KMS-11 (cell line): Measurements from ENCODE around the gene VASP.

ENCODE experiments used
- H2AFZ ChIP-seq: fragments of 200-600 bp; sonication (generic); 2 replicates; pipeline ENCODE4 v1.6.1; 2016; ENCODE audit warnings: antibody characterized with exemption, mixed run types, low read depth
- H3K27ac ChIP-seq: fragments of 200-600 bp; sonication (generic); 2 replicates; pipeline ENCODE4 v1.6.1; 2016; ENCODE audit warnings: mild to moderate bottlenecking, mixed run types
- H3K27me3 ChIP-seq: fragments of 200-600 bp; sonication (generic); 2 replicates; pipeline ENCODE4 v1.6.1; 2017; ENCODE audit warnings: mild to moderate bottlenecking, low read depth, mixed run types, moderate library complexity; ENCODE audit not compliant: insufficient read depth
- H3K36me3 ChIP-seq: fragments of 200-600 bp; sonication (generic); 2 replicates; pipeline ENCODE4 v1.6.1; 2017; ENCODE audit warnings: mild to moderate bottlenecking, mixed run types; ENCODE audit not compliant: insufficient read depth
- H3K4me1 ChIP-seq: fragments of 200-600 bp; sonication (generic); 2 replicates; pipeline ENCODE4 v1.6.1; 2016; ENCODE audit warnings: mild to moderate bottlenecking, low read depth, mixed run types; ENCODE audit not compliant: poor library complexity, severe bottlenecking
- H3K4me2 ChIP-seq: fragments of 200-600 bp; sonication (generic); 2 replicates; pipeline ENCODE4 v1.7.0; 2016; ENCODE audit warnings: mild to moderate bottlenecking, mixed run types
- H3K4me3 ChIP-seq: fragments of 200-600 bp; sonication (generic); IDR thresholded peaks from 2 replicates; pipeline ENCODE4 v1.6.1; 2017; ENCODE audit warnings: low read depth, low read length, mixed read lengths; ENCODE audit not compliant: insufficient read depth
- H3K79me2 ChIP-seq: fragments of 200-600 bp; sonication (generic); 2 replicates; pipeline ENCODE4 v1.6.1; 2016; ENCODE audit warnings: low read depth, mixed run types; ENCODE audit not compliant: insufficient read depth
- H3K9ac ChIP-seq: fragments of 200-600 bp; sonication (generic); 2 replicates; pipeline ENCODE4 v1.6.1; 2016; ENCODE audit warnings: mild to moderate bottlenecking, mixed run types
- H4K20me1 ChIP-seq: fragments of 200-600 bp; sonication (generic); 2 replicates; pipeline ENCODE4 v1.6.1; 2016; ENCODE audit warnings: mild to moderate bottlenecking, mixed run types; ENCODE audit not compliant: insufficient read depth
- TF ChIP-seq, protein P1 (sequence below): fragments of 200-600 bp; sonication (generic); conservative IDR thresholded peaks from 2 replicates; pipeline ENCODE4 v1.6.1; 2017; ENCODE audit warnings: low read depth, mild to moderate bottlenecking, antibody characterized with exemption, low read length, moderate library complexity, mixed read lengths

Gene VASP

GRCh38 chr19:45518469-45518826 is 11.2 kb downstream of the VASP start:
- Histone ChIP-seq H3K4me1 (peaks cover 12% of the 10 kb centered on the region), H3K4me2 (no peak overlapping the region), H3K9ac (no peak overlapping the region), H3K36me3 (no peaks in the 10 kb centered on the region), H3K4me3 (no peak overlapping the region), H3K79me2 (peaks cover 6% of the 10 kb centered on the region; the same call in 1 of the 2 replicates), H4K20me1 (no peaks in the 10 kb centered on the region), H3K27ac (no peak overlapping the region), H2AFZ (no peak overlapping the region), H3K27me3 (no peaks in the 10 kb centered on the region)
- TF ChIP-seq, protein P1, sequence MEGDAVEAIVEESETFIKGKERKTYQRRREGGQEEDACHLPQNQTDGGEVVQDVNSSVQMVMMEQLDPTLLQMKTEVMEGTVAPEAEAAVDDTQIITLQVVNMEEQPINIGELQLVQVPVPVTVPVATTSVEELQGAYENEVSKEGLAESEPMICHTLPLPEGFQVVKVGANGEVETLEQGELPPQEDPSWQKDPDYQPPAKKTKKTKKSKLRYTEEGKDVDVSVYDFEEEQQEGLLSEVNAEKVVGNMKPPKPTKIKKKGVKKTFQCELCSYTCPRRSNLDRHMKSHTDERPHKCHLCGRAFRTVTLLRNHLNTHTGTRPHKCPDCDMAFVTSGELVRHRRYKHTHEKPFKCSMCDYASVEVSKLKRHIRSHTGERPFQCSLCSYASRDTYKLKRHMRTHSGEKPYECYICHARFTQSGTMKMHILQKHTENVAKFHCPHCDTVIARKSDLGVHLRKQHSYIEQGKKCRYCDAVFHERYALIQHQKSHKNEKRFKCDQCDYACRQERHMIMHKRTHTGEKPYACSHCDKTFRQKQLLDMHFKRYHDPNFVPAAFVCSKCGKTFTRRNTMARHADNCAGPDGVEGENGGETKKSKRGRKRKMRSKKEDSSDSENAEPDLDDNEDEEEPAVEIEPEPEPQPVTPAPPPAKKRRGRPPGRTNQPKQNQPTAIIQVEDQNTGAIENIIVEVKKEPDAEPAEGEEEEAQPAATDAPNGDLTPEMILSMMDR = no peak

- no peak overlapping the region for H3K27ac ChIP-seq
- H4K20me1 ChIP-seq = no peaks in the 10 kb centered on the region
- H3K4me3 ChIP-seq = no peak overlapping the region
These were observed 15.0 kb downstream of the VASP start for GRCh38 chr19:45522010-45522941.

DNA sequence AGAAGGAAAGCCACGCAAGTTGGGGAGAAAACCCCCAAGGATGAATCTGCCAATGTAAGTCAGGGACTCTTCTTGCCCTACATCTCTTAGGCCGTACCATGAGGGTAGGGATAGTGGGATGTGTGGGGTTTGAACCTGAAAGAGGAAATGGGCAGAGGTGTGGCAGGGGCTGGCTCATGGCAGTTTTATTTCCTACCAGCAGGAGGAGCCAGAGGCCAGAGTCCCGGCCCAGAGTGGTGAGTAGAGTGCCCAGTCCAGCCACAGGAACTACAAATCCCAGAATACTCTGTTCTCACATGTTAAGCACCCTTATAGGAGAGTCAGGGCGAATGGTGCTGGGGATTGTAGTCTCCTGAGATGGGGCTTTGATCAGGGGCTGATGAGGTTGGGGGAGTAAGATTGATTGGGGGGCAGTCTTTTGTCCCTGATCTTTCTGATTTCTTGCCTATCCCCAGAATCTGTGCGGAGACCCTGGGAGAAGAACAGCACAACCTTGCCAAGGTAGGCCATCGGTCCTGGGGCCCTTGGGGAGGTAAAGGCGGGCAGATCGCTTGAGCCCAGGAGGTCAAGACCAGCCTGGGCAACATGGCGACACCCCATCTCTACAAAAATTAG is 16.5 kb downstream of the VASP start:
- no peak overlapping the region for H3K4me2 ChIP-seq
- TF ChIP-seq, protein P1 = peak; percentile 95
- no peak overlapping the region for H3K27ac ChIP-seq
- H3K79me2 ChIP-seq = no peaks in the 10 kb centered on the region
- H3K4me3 ChIP-seq = no peak overlapping the region
- peaks cover 5% of the 10 kb centered on the region for H3K4me1 ChIP-seq
- no peak overlapping the region for H2AFZ ChIP-seq
- H3K9ac ChIP-seq = no peak overlapping the region
- no peaks in the 10 kb centered on the region for H3K36me3 ChIP-seq
- no peaks in the 10 kb centered on the region for H3K27me3 ChIP-seq
- H4K20me1 ChIP-seq = no peaks in the 10 kb centered on the region

More at GRCh38 chr19:45522010-45522941, 15.0 kb downstream of the VASP start:
- H3K27me3 ChIP-seq = no peaks in the 10 kb centered on the region
- peaks cover 5% of the 10 kb centered on the region for H3K4me1 ChIP-seq
- H3K79me2 ChIP-seq = no peaks in the 10 kb centered on the region
- H3K4me2 ChIP-seq = no peak overlapping the region
- H2AFZ ChIP-seq = no peak overlapping the region
- TF ChIP-seq, protein P1 = no peak
- no peaks in the 10 kb centered on the region for H3K36me3 ChIP-seq
- no peak overlapping the region for H3K9ac ChIP-seq

DNA sequence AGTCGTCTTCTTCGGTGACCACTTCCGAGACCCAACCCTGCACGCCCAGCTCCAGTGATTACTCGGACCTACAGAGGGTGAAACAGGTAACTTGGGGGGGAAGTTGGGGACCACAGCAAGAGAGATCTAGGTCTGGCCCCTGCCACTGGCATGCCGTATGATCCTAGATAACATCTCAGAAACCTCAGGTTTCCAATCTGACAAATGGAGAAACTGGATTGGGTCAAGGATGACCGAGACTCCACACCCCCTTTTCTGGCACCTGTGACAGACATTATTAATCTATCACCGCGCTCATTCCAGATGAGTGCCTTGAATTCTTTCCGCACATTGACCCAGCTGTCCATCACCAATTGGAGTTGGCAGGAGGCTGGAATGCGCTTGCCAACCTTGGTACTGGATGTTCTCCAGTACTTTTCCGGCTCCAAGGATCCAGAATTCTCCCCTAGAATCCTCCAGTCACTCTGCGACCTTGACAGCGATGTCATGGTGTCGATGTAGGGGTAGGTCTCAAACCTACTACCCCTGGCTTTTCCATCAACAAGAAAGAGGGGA is 17.4 kb downstream of the VASP start:
- TF ChIP-seq, protein P1 = no peak
- H3K4me1 ChIP-seq = peaks cover 5% of the 10 kb centered on the region
- no peaks in the 10 kb centered on the region for H4K20me1 ChIP-seq
- H3K79me2 ChIP-seq = no peaks in the 10 kb centered on the region
- H3K36me3 ChIP-seq = no peaks in the 10 kb centered on the region
- H3K27ac ChIP-seq = no peak overlapping the region
- no peak overlapping the region for H2AFZ ChIP-seq
- H3K9ac ChIP-seq = no peak overlapping the region
- H3K4me2 ChIP-seq = no peak overlapping the region
- no peak overlapping the region for H3K4me3 ChIP-seq
- H3K27me3 ChIP-seq = no peaks in the 10 kb centered on the region
